GM21360 (cell line): ENCODE data around the gene NPTX1.

Experiments used
- ATAC-seq: cut with Tn5 transposase; IDR thresholded peaks from one replicate; pipeline ENCODE4 v1.9.1; 2021; ENCODE audit warnings: mild to moderate bottlenecking, moderate library complexity; ENCODE audit not compliant: unreplicated experiment

Gene NPTX1

DNA sequence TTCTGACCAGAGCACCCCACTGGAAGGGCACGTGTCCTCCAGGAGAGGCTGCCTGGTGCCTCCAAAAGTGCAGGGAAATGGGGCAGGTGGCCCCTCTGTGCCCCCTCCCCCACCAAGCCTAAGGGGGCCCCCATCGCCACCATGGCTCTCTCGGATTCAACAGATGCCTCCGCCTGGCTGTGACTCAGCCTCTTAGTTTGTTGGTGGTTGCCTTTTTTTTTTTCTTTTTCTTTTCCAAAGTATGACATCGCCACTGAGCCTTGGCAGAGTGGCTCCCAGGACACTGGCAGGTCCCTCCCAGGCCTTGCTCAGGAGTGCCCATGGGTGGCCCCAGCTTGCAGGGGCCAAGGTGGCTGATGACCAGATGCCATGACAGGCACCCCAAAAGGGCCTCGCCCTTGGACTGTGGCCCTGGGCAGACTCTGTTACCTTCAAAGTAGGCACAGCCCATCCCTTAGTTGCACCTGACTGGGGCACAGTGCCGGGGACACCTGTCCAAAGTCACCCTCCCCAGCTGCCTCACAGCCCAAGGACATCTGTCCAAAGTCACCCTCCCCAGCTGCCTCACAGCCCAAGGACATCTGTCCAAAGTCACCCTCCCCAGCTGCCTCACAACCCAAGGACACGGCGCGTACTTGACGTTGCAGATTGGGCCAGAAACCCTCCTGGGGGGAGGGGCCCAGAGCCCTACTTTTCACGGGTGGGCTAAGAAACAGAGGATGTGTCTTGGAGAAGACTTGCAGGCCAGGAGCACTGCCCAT, 29.6 kb downstream of the NPTX1 start:
- ATAC-seq: no peak

DNA sequence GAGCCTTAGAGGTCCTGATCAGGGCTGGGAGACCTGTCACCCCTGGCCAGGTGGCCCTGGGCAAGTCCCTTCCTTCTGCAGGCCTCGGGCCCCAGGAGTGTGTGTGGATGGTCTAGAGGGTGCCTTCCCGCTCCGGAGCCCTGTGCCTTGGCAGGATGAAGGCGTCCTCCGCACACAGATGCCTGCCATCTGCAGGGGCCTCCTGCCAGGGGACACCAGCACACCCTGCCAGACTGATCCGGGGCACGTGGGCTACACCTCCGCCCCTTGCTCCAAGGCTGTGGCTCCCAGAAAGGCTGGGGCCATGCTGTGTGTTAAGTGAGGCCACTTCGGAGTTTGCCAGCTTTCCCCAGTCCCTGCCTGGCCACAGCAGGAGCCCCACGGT, 30.7 kb downstream of the NPTX1 start:
- ATAC-seq: no peak

DNA sequence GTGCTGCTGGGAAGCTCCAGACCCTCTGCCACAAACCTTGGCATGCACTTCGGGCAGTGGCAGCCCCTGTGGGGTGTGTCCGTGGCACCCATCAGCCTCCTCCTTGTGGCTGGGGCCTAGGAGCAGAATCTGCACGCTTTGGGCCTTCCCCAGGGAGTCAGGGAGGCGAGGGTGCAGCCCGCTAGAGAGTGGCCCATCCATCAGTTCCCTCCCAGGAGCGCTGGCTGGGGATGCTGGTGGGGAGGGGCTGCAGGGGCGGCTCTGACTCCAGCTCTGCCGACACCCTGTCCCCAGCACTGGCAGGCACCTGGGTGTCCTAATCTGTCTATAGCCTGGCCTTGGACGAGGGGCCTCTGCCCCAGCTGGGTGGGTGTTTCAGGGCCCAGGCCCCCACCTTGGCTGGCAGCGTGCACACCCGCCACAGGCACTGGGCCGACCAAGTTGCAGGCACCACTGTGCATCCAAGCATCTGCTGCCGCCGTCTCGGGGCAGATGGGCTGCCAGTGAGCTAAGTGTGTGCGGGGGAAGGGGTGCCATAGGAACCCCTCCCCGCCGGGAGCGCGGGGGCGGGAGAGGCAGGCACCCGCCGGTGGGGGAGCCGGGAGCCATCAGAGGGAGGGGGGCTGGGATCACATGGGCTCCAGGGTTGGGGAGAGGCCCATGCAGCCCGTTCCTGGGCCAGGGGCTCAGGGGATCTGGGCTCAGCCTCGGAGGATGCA, 31.2 kb downstream of the NPTX1 start:
- no peak for ATAC-seq

DNA sequence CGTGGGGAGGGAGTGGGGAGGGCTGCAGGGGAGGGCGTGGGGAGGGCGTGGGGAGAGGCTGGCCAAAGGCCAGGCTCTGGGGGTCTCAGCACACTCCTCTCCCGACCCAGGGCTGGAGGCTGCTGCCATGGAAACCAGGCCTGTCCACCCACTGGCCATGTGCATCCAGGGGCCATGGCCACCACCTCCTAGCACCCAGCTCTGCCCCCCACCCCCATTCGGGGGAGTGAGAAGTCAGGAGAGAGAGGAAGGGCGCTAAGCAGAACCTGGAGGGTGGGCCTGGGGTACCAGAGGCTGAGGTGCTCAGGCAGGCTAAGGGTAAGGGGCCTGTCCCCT, 31.8 kb downstream of the NPTX1 start:
- ATAC-seq: no peak

DNA sequence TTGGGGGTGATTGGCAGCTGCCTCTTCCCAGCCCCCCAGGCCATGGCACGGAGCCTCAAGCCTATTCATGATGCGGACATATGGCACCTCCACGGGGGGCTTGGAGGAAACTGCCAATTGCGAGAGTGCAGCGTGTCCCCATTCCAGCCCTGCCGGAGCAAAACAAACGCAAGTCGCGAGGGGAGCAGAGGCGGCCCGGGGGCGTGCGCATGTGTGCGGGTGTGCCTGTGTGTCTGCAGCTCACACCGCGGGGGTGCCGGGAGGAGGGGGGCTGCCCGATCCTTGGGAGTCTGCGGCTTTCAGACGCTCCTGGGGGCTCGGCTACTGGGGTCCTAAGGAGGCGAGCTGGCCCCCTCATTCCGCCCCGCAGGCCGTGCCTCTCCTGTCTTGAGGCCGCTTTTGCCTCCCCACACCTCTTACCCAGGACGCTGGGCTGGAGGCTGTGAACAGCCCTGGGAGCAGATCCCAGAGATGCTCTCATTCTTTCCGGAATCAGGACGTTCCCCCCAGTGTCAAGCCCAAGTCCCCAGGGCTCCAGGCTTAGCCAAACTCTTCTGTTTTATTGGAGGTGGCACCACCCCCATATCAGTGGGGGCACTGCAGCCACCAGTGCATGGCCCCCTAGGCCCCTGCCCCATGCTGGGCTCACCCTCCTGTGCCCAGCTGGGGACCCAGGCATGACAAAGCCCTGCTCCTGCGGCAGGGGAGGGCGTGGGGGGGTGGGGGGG, 32.3 kb downstream of the NPTX1 start:
- no peak for ATAC-seq

DNA sequence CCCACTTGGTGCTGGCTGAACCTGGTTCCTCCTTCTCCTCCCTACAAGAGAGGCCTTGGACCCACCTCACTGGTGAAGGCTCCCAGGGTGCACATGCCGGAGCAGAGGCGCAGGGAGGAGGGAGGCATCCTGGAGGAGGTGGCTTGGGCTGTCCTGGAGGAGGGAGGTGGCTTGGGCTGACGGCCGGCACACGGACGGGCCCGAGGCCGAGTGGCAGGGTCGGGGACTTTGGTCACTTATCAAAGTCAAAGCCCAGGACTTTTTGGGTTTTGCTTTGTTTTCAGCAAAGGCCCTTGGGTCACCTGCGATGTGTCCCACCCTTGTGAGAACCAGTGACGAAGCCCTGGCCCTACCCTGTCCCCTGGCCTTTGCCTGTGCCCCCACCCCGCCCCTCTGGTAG, 32.9 kb downstream of the NPTX1 start:
- ATAC-seq: no peak

DNA sequence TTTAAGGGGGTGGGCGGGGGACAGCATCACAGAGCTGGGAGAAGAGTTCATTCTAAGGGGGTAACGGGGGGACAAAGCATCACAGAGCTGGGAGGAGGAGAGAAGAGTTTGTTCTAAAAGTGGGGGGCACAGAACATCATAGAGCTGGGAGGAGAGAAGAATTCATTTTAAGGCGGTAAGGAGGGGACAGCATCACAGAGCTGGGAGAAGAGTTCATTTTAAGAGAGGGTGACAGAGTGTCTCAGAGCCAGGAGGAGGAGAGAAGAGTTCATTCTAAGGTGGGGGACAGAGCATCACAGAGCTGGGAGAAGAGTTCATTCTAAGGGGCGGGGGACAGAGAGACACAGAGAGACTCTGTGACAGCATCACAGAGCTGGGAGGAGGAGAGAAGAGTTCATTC, 33.6 kb downstream of the NPTX1 start:
- no peak for ATAC-seq

DNA sequence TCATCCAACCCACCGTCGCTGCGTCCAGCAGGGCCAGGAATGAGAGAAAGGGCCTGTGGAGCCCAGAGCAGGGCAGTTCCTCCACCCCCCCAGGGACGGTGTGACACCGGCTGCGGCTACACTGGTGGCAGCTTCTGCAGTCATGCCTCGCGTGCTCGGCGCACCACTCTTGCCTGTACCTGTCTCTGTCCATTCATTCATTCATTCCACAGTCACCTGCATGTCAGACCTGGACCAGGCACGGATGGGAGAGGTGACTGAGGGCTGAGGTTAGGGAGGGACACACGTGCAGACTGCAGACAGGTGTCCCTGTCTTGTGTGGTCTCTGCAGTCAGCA, 34.1 kb downstream of the NPTX1 start:
- ATAC-seq: no peak

DNA sequence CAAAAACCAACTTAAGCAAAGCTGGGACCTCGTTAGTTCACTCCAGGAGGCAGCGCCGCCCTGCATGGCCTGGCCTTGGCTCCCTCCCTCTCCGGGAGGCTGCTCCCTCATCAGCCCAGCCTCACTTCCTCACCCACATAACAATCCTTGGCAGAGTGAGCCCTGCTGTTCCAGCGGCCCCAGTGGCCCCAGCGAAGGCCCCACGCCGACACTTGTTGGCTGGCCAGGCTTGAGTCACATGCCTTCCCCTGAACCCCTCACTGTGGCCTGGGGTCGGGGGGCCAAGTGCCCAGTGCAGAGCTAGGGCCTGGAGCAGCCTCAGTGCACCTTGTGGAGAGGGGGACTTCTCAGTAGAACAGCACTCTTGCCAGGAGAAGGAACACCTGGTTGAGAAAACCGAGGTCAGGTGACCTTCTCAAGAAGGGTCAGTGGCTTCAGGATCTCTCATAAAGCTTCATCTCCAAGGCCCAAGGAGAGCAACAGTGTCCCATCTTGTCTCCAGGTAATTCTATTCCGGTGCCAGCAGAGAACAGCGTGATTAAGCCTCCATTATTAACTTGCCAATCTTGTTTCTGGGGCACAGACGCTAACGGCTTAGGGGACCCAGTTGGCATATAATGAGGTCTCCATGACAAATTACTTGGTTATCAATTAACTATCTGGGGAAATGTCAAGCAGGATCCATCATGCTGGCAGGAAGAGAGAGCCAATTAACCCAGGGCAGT, 34.6 kb downstream of the NPTX1 start:
- ATAC-seq: no peak

DNA sequence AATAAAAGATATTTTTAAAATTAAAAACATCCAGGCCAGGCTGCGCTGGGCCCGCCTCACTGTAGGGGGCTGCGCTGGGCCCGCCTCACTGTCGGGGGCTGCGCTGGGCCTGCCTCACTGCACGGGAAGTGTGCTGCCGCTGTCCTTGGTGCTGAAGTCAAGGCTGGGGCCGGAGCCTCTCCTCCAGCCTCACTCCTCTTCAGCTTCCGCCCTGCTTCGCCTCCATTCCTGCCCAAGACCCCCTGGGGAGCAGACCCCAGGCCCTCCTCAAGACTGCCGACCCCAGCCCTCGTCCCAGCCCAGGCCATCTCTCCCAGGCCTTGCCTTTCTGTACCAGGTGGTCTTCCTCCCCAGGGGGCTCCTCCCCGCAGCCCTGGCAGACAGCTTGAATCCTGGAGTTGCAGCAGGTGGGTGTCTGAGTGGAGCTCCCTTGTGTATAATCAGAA, 35.3 kb downstream of the NPTX1 start:
- ATAC-seq: no peak

DNA sequence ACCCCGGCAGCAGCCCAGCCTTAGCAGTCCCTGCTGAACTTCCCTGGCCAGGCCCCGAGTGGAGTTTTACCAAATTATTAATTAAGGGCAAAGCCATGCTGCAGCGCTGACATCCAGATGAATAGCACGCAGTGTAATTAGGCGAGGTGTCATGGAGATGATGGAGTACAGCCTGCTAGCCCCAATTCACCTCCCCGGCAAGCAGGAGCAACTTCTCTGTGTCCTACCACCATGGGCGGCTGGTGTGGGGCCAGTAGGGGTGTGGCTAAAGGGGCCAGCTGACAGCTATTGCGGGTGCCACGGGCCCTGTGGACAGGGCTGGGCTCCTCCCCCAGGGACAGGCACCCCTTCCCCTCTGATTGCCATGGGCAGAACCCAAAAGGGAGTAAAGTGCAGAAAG, 36.9 kb downstream of the NPTX1 start:
- ATAC-seq: no peak

DNA sequence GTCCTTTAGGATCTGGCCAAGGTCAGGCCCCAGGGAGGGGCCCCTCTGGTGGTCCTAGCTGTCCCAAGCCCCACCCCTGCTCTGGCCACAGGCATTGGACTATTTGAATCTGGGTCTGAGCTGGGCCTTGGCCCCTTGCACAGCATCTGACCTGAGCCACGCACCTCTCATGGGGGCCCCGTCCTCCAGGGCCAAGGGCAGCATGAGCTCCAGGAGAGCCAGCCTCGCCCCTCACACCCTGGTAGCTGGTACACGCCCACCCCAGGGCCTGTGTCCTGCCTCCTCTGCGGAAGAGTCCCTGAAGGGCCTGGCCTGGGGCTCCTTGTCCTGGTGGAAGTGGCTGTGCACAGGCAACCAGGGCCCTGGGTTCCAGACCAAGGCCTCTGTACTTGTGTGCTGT, 37.6 kb downstream of the NPTX1 start:
- ATAC-seq: no peak

DNA sequence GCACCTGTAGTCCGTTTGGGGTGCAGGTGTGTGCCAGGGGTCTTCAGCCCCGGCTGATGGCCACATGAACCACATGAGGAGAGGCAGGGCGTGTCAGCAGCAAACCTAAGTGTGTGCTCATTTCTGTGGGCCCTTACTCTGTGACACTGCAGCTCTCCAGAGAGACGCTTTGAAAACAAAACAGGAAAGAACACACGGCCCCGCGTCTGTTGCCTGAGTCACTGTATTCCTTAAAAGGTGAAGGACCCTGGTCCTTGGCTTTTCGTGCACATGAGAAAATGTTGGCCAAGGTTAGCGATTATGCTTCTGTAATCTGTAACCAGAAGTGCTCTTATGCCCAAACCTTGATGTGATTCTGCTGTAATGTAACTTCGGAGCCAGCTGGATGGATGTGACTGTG, 38.9 kb downstream of the NPTX1 start:
- ATAC-seq: no peak

DNA sequence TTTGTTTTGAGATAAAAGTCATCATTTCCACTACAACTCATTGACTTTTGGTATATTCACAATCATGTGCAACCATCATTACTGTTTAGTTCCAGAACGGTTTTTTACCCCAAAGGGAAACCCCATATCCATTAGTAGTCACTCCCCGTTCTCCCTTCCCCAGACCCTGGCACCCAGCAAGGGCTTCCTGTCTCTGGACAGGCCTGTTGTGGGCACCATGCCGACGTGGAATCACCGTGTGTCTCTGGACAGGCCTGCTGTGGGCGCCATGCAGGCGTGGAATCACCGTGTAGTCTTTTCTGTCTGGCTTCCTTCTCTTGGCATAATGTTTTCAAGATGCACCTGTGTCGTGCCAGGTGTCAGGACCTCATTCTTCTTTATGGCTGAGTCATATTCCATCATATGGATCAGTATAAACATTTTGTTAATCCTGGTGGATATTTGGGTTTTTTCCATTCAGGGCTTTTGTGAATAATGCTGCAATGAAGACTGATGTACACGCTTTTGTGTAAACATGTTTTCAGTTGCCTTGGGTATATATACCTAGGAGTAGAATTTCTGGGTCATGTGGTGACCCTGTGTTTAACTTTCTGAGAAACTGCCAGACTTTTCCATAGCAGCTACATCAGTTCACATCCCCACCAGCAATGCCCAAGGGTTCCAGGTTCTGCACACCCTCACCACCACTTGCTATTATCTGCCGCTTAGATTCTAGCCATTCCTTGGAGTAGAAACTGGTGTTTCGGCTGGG, 42.3 kb downstream of the NPTX1 start:
- ATAC-seq: no peak

DNA sequence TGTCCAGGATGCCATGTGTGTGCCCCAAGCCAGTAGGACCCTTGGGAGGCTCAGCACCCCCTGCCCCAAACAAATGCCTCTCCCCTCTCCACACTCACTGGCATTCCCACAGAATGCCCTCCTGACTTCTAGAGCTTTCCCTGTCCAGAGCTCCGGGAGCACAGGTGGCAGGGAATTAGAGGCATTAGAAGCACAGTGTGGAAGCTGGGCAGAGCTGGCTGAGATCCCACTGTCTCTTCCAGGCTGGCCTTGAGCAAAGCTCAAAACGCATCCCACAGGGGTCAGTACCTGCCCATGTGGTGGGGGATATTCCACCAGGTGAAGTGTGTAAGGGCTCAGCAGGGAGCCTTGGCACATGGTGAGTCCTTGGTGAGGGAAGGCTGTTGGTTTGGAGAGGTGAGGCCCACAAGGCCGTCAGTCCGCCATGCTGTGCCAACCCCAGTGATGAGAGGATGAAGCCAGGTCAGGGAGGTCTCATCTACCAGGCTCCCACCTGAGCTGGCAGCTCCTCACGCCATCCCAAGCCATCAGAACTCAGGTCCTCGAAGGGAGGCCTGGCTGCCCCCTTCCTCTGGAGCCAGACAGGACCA, 43.4 kb downstream of the NPTX1 start:
- ATAC-seq: no peak

DNA sequence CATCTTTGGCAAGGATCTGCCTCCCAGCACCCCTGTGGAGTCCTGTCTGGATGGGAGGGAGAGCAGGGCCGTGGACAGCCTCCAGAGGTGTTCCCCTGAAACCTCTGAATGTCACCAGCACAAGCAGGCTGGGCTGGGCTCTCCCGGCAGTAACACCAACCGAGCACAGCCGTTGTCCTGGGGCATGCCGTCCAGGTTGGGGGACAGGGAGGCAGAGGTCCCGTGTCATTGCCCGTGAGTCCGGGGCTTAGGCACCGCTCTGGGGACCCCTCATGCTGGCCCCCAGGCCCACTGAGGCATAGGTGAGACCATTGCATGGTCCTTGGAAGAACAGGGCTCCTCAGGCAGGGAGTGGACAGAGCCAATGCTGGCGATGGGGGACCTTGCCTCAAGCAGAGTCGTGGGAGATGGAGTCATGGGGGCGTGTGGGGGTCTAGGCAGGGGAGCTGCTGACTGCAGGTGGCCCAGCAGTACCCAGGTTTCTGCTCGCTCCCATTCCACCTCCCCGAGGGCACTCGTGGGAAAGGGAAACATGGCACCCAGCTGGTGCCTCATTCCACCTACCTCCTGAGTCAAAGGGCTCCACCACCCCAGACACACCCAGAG, 44.0 kb downstream of the NPTX1 start:
- no peak for ATAC-seq

DNA sequence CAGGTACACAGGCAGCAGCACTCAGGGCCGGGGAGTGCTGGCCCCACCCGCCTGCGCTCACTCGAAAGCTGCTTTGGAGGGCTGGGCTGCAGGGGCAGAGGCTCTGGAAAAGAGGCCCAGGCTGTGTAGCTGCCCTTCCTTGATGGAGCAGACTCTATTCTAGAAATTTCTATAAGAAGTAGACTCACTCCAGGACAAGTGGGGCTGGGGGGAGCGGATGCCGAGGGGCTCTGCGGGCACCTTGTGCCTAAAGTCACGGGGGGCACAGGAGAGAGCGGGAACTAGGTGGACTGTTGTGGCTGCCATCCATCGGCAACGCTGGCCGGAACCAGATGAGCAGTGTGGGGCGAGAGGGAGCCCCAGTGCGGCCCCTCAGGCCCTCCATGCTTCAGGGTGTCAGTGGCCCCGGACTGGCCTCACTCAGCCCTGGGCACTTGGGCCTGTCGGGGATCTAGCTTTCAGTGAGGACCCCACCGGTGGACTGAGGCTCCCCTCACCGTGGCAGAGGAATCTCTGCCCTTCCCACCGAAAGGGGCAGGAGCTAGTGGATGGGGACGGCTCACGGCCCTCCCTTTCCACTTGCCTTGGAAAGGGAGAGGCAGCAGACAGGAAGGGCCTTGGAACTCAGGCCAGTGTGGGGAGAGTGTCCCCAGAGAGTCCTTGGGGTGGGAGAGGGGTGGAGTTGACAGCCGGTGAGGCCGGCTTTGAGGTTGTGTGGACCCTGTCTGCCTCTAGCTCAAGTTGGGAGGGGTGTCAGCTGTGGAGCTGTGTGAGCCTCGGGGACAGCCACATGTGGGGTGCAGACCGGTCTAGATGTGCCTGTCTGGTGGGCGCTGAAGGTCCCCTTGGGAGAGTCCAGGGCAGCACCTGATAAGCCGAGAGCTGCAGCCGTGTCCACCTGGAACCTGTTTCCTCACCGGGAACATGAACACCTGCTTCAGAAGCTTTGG, 44.9 kb downstream of the NPTX1 start:
- ATAC-seq: no peak

DNA sequence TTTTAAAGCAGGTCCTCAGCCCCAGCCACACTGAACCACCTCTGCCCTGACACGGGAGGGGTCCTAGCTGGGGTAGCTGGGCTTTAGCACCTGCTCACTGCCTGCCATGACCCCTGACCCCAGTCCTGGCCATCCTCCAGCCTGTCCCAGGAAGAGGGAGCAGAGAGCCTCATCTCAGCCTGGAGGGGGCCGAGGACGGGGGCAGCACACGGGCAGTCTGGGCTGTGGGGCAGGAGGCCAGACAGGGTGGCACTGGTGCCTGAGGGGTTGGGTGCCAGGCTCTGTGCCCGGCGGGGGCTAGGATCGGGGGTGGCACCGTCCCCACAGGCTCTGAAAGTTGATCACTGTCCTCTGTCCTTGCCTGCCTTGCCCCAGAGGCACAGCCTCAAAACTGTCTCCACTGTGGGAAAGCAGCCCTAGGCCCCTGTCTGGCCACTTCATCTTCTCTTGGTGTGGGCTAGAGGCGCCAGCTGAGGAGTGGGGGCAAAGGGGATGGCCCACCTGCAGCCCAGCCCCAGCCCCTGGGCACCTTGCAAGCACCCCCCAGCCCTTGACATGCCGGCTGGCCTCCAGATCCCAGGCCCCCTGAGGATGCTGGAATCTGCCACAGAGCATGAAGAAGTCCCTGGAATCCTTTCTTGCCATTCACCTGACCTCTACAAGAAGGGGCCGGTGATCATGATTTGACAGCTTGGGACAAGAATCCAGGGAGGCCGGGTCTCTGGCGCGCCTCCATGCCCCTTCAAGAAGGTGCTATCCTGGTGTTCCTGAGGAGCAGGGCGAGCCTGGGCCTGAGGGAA, 45.8 kb downstream of the NPTX1 start:
- ATAC-seq: no peak
